ENCODE data around the gene TRAF2.

The TRAF2 gene

DNA sequence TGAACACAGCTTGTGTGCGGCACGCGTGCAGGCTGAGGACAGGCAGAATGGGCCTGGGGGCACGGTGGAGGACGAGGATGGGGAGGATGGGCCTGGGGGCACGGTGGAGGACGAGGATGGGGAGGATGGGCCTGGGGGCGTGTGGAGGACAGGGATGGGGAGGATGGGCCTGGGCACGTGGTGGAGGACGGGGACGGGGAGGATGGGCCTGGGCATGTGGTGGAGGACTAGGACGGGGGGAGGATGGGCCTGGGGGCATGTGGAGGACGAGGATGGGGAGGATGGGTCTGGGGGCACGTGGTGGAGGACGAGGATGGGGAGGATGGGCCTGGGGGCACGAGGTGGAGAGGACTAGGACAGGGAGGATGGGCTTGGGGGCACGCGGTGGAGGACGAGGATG lies 36.2 kb downstream of the TRAF2 start:
- peaks cover 8% of the 10 kb centered on the region for H3K4me1 Mint-ChIP-seq
- DNase-seq (no peak), ATAC-seq (peak; percentile 57)
- peak overlapping the region in 1 of 2 donors; percentile 87 for H3K27ac Mint-ChIP-seq
- H3K4me3 Mint-ChIP-seq = no peak overlapping the region
- H3K27me3 Mint-ChIP-seq = no peaks in the 10 kb centered on the region
- no peaks in the 10 kb centered on the region for H3K9me3 Mint-ChIP-seq

DNA sequence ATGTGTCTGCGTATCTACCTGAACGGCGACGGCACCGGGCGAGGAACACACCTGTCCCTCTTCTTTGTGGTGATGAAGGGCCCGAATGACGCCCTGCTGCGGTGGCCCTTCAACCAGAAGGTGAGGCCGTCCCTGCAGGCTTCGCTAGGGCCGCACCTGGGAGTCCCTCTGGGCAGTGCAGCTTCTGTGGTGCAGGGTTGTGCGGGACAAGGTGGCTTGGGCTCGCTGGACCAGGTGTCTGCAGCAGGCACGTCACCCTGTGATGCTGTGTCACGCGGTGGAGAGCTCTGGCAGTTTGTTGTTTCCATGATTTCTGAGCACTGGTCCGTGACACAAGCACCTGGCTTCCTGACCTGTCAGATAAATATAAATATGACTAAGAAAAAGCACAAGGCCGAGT lies 37.6 kb downstream of the TRAF2 start:
- peaks cover 13% of the 10 kb centered on the region for H3K4me1 Mint-ChIP-seq
- no peak overlapping the region for H3K4me3 Mint-ChIP-seq
- no peak for DNase-seq
- H3K9me3 Mint-ChIP-seq = no peaks in the 10 kb centered on the region
- peak overlapping the region in 1 of 2 donors; percentile 76 for H3K27ac Mint-ChIP-seq
- no peaks in the 10 kb centered on the region for H3K27me3 Mint-ChIP-seq
- no peak for ATAC-seq

DNA sequence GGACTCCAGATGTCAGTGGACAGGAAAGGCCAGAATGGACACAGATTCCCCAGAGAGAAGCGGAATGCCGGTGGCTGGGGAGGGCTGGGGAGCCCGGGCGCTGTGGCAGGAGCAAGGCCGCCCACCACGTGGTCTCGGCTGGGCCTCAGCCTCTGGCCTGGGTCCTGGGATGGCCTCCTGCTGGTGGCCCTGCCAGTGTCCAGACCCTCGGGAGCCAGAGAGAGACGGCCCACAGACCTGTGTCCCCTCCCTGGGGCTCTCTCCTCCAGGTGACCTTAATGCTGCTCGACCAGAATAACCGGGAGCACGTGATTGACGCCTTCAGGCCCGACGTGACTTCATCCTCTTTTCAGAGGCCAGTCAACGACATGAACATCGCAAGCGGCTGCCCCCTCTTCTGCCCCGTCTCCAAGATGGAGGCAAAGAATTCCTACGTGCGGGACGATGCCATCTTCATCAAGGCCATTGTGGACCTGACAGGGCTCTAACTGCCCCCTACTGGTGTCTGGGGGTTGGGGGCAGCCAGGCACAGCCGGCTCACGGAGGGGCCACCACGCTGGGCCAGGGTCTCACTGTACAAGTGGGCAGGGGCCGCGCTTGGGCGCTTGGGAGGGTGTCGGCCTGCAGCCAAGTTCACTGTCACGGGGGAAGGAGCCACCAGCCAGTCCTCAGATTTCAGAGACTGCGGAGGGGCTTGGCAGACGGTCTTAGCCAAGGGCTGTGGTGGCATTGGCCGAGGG lies 39.3 kb downstream of the TRAF2 start:
- no peaks in the 10 kb centered on the region for H3K27me3 Mint-ChIP-seq
- DNase-seq (no peak), ATAC-seq (peak; percentile 27)
- H3K9me3 Mint-ChIP-seq = no peaks in the 10 kb centered on the region
- H3K4me1 Mint-ChIP-seq = peaks cover 13% of the 10 kb centered on the region
- peak overlapping the region in 1 of 2 donors; percentile 35 for H3K27ac Mint-ChIP-seq
- H3K4me3 Mint-ChIP-seq = no peak overlapping the region

DNA sequence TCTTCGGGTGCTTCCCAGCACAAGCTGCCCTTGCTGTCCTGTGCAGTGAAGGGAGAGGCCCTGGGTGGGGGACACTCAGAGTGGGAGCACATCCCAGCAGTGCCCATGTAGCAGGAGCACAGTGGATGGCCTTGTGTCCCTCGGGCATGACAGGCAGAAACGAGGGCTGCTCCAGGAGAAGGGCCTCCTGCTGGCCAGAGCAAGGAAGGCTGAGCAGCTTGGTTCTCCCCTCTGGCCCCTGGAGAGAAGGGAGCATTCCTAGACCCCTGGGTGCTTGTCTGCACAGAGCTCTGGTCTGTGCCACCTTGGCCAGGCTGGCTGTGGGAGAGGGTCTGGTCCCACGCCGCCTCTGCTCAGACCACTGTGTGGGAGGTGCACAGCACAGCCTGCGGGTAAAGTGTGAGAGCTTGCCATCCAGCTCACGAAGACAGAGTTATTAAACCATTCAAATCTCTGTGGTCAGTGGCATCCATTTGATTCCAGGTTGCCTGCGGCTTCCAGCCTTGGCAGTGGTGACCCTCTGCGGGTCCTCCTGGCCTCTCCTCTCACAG lies 39.9 kb downstream of the TRAF2 start:
- Mint-ChIP-seq H3K27me3 (no peaks in the 10 kb centered on the region), H3K4me3 (no peak overlapping the region), H3K9me3 (no peaks in the 10 kb centered on the region), H3K27ac (peak overlapping the region in 1 of 2 donors; percentile 35), H3K4me1 (peaks cover 13% of the 10 kb centered on the region)
- ATAC-seq (peak; percentile 31), DNase-seq (no peak)

DNA sequence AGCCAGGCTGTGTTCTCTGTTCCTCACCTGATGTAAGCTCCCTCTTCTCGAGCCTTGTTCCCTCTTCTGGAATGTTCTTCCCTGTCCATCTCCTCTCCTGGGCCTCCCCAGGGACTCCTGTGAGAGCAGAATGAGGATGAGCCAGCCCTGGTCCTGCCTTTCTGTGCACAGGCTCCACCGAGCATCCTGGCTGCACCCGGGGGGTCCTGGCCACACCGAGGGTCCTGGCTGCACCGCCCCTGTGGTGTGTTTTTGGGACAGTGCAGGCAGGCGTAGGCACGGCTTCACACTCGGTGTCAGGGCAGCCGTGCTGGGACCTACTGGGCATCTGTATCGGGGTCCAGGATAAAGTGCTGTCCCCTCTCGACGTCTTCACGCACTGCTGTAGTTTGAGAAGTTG lies 40.4 kb downstream of the TRAF2 start:
- DNase-seq (no peak), ATAC-seq (no peak)
- Mint-ChIP-seq H3K27ac (peak overlapping the region in 1 of 2 donors; percentile 83), H3K4me1 (peaks cover 16% of the 10 kb centered on the region), H3K4me3 (no peak overlapping the region), H3K9me3 (no peaks in the 10 kb centered on the region), H3K27me3 (no peaks in the 10 kb centered on the region)

DNA sequence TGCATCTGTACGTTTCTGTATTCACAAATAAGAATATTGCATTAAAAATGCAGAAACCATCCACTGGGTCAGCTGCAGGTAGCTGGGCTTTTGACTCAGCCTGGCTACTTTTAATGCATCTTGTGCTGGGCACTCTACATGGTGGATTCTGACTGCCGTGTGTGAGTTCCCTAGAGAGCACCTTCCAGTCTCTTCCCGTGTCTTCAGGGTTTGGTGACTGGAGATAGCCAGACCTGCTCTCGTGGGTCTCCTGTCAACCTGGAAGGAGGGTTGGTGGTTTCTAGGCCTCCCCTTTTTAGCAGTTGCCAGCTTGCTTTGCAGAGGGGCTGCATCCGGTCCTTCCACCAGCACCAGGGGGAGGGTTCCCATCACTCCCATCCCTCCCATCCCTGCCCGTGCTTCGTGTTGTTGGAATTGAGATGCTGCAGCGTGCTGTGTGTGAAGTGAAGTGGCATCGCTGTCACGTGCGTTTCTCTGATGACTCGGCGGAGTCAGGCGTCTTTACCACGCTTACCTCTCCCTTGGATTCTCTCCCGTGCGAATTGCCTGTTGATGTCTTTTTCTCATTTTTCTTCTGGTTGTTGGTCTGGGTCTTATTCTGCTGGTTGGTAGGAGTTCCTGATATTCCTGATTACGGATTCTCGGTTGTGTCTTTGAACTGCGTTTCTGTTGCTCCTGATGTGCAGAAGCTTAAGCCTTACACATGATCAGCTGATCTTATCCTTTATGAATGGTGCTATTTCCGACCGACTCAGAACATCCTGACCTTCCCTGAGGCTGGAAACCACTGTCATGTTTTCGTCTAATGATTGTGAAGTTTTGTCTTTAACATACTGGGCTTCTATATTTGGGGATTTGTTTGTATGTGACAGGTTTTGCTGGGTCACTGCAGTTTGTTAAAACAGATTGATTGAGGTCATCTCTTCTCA lies 41.3 kb downstream of the TRAF2 start:
- ATAC-seq = no peak
- Mint-ChIP-seq H3K27me3 (no peaks in the 10 kb centered on the region), H3K4me3 (no peak overlapping the region), H3K9me3 (peaks cover 0 to under 1% of the 10 kb centered on the region in 2 donors), H3K27ac (peak overlapping the region in 1 of 2 donors; percentile 64), H3K4me1 (peaks cover 22% of the 10 kb centered on the region)
- no peak for DNase-seq

DNA sequence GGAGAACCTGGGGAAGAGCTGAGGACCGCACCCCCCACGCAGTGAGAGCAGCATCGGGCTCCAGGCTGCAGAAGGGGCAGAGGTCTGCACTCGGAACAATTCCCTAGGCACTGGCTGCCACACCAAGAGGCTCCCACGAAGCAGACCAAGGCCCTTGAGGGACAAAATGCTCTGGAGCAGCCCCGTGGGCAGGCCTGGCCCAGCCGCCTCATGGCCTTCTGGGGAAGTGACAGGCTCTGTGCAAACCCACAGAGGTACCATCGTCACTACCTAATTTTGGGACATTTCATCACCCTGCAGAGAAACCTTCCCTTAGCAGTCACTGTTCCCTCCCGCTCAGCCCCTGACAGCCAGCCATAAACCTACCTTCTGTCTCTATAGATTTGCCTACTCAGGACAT lies 42.3 kb downstream of the TRAF2 start:
- H3K4me3 Mint-ChIP-seq = no peak overlapping the region
- H3K4me1 Mint-ChIP-seq = peaks cover 29% of the 10 kb centered on the region
- DNase-seq (no peak), ATAC-seq (peak; percentile 46)
- no peak overlapping the region for H3K27ac Mint-ChIP-seq
- peaks cover 0 to 7% of the 10 kb centered on the region in 2 donors for H3K9me3 Mint-ChIP-seq
- no peaks in the 10 kb centered on the region for H3K27me3 Mint-ChIP-seq

DNA sequence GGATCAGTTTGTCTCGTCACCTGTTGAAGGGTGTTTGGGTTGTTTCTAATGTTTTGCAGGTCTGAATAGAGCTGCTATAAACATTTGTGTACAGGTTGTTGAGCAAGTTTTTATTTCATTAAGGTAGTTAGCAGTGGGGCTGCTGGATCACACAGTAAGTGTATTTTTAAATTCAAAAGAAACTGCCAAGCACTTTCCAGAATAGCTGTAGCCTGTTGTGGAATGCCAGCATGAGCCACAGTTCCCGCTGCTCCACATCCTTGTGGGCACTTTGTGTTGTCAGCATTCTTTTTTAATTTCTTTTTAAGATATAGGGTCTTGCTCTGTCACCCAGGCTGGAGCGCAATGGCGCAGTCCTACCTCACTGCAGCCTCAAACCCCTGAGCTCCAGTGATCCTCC lies 43.7 kb downstream of the TRAF2 start:
- H3K4me3 Mint-ChIP-seq = no peak overlapping the region
- no peak overlapping the region for H3K27ac Mint-ChIP-seq
- peaks cover 29% of the 10 kb centered on the region for H3K4me1 Mint-ChIP-seq
- no peaks in the 10 kb centered on the region for H3K27me3 Mint-ChIP-seq
- no peak for ATAC-seq
- no peak for DNase-seq
- H3K9me3 Mint-ChIP-seq = peaks cover 0 to 7% of the 10 kb centered on the region in 2 donors

DNA sequence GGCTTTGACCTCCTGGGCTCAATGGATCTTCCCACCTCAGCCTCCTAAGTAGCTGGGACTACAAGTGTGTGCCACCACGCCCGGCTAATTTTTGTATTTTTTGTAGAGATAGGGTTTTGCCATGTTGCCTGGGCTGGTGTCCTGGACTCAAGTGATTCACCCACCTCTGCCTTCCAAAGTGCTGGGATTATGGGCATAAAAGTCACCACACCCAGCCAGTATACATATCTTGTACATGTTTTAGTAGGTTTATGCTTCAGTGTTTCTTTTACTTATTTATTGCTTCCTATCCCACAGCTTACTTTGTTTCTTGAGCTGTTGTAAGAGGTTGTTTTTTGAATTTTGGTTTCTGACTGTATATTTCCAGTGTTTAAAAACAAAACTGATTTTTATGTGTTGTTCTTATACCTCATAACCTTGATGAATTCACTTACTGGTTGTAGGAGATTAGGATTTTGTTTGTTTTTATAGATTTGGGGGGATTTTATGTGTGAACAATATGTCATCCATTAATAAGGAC lies 45.4 kb downstream of the TRAF2 start:
- peak overlapping the region in 1 of 2 donors; percentile 37 for H3K27ac Mint-ChIP-seq
- no peaks in the 10 kb centered on the region for H3K27me3 Mint-ChIP-seq
- peaks cover 0 to 7% of the 10 kb centered on the region in 2 donors for H3K9me3 Mint-ChIP-seq
- ATAC-seq (no peak), DNase-seq (no peak)
- H3K4me1 Mint-ChIP-seq = peaks cover 27% of the 10 kb centered on the region
- no peak overlapping the region for H3K4me3 Mint-ChIP-seq

DNA sequence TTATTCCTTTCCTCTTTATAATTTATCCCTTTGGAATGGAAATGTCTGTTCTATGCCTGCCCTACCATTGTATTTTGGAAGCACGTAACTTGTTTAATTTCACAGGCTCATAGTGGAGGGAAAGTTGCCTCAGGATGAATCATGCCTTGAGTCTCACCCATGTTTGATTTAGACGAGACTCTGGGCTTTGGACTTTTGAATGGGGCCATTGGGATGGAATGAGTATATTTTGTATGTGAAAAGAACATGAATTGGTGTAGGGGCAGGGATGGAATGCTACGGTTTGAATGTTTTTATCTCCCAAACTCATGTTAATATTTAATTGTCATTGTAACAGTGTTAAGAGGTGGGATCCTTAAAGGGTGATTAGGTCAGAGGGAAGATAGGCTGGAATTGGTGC lies 48.0 kb downstream of the TRAF2 start:
- H3K27me3 Mint-ChIP-seq = no peaks in the 10 kb centered on the region
- ATAC-seq (no peak), DNase-seq (no peak)
- peaks cover 16% of the 10 kb centered on the region for H3K4me1 Mint-ChIP-seq
- H3K27ac Mint-ChIP-seq = no peak overlapping the region
- peaks cover 0 to 7% of the 10 kb centered on the region in 2 donors for H3K9me3 Mint-ChIP-seq
- no peak overlapping the region for H3K4me3 Mint-ChIP-seq

DNA sequence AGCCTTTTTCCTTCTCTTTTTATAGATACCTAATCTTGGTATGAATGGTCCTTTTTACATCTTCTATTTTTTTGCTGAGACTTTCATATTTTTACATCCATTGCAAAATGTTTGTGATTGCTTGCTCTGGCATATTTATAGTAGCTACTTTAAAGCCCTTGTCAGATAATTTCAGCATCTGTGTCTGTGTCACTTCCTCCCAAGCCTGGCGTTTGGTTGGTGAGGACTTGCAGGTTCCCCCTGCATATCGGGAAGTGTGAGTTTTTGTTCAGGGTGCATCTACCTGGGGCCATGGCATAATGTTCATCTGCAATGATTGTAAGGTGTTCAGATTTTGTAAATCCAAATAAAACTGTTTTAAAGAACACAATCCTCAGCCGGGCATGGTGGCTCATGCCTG lies 49.3 kb downstream of the TRAF2 start:
- H3K27ac Mint-ChIP-seq = peak overlapping the region in 1 of 2 donors; percentile 55
- no peak overlapping the region for H3K4me3 Mint-ChIP-seq
- ATAC-seq (no peak), DNase-seq (no peak)
- no peaks in the 10 kb centered on the region for H3K27me3 Mint-ChIP-seq
- peaks cover 22% of the 10 kb centered on the region for H3K4me1 Mint-ChIP-seq
- H3K9me3 Mint-ChIP-seq = peaks cover 0 to 7% of the 10 kb centered on the region in 2 donors

DNA sequence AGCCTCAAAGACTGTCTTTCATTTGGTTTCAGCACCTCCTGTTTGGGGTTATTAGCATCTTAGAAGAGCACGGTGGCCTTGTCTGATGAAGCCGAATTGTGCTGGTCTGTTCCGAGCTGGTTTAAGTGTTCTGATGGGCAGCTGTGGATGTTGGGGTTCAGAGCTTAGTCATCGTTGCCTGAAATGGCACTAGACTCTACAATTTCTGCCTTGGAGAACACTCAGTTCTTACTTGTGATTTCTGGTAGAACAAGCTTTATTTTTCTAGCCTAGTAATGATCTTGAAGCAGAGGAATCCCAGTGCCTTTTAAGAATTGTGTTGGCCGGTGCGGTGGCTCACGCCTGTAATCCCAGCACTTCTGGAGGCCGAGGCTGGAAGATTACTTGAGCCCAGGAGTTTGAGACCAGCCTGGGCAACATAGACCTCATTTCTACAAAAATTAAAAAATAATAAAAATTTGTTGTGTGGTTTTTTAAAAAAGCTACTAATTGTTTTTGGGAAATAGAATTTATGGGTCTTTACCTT lies 50.4 kb downstream of the TRAF2 start:
- no peak for ATAC-seq
- Mint-ChIP-seq H3K4me1 (peaks cover 19% of the 10 kb centered on the region), H3K9me3 (peaks cover 0 to 7% of the 10 kb centered on the region in 2 donors), H3K4me3 (no peak overlapping the region), H3K27ac (no peak overlapping the region), H3K27me3 (no peaks in the 10 kb centered on the region)
- DNase-seq = no peak

DNA sequence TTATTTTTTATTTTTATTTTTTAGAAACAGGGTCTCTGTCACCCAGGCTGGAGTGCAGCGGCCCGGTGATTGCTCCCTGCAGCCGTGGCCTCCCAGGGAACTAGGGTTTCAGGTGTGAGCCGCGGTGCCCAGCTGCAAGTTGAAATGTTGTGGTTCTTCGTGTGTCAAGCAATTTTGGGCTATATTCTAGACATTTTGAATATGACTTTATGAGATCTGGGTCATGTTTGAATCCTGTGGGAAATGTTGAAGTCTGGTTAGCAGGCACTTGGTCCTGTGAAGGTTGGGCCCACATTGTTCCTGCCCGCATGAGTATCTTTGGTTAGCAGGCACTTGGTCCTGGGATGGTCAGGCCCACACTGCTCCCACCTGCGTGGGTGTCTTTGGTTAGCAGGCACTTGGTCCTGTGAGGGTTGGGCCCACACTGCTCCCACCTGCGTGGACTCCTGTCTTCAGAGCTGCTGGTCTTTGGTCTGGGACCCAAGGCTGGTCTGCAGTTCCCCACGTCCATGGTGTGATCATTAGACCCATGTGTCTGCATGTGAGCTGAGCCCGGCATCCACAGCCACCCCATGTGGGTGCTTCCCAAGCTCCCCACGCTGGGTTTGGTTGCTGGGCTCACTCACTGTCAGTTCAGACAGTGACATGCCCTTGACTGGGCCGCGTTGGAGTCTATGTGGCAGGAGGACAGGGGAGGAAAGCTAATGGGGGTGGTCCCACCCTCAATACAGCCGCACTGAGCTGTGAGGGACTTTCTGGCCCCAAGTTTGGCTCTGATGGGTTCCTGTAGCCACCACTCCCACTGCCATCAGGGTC lies 51.1 kb downstream of the TRAF2 start:
- no peak overlapping the region for H3K4me3 Mint-ChIP-seq
- peaks cover 13% of the 10 kb centered on the region for H3K4me1 Mint-ChIP-seq
- H3K27ac Mint-ChIP-seq = no peak overlapping the region
- ATAC-seq (no peak), DNase-seq (no peak)
- H3K9me3 Mint-ChIP-seq = peaks cover 0 to 7% of the 10 kb centered on the region in 2 donors
- no peaks in the 10 kb centered on the region for H3K27me3 Mint-ChIP-seq

DNA sequence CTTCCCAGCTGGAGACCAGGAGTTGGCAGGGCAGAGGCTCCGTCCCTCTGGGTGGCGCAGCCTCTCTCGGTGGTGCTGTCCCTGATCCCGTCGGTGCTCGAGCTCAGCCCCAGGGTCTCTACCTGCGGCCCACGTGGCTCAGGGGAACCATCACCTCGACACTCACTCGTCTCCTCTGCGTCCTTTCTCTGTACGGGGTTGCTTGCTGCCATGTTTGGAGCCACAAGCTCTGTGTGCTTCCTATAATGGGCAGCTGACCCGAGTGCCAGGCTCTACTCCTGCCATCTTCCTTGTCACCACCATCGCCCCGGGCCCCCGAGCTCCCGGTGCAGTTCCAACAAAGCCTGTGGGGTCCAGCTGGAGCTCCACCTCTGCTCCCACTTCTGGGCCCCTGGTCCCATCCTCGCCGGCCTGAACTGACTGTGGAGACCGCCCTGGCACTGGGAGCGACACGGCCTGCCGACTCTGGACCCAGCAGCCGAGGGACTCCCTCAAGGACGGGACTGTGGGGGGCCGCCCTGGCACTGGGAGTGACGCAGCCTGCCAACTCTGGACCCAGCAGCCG lies 53.2 kb downstream of the TRAF2 start:
- no peak overlapping the region for H3K4me3 Mint-ChIP-seq
- no peak for DNase-seq
- ATAC-seq = no peak
- H3K27me3 Mint-ChIP-seq = no peaks in the 10 kb centered on the region
- H3K9me3 Mint-ChIP-seq = no peaks in the 10 kb centered on the region
- peaks cover 16% of the 10 kb centered on the region for H3K4me1 Mint-ChIP-seq
- H3K27ac Mint-ChIP-seq = peak overlapping the region in 1 of 2 donors; percentile 95
